Activated CD8-positive, alpha-beta T cell treated with anti-CD3 and anti-CD28 coated beads, Interleukin-2, amount 10 ng/mL, durations not matched to agents 7 days and 5 days (primary cell): Measurements from ENCODE around the gene CERS6. TPM values are rescaled to one million over a fixed set of nuclear protein-coding genes. Genes with fewer than 3 reads are reported as not detected.

Experiments used
- ATAC-seq: fragments of 150-1000 bp; cut with Tn5 transposase; one replicate; pipeline ENCODE4 v1.10.0; 2021; ENCODE audit warnings: moderate library complexity
- CTCF ChIA-PET: fragments of 350-600 bp; sonication (Branson Sonifier 250); formaldehyde crosslinking; loops from one replicate; lab custom pipeline; 2021; ENCODE audit warnings: antibody characterized with exemption; lab: Charles Lee
- POLR2A ChIA-PET: fragments of 350-600 bp; sonication (Branson Sonifier 250); formaldehyde crosslinking; loops from one replicate; lab custom pipeline; 2021; ENCODE audit warnings: antibody characterized with exemption; lab: Charles Lee
- DNase-seq: peaks from one replicate; pipeline ENCODE4 v3.0.0-alpha.2; 2020
- H3K27ac Mint-ChIP-seq: one replicate; pipeline ENCODE4 v1.8.0; 2021; ENCODE audit warnings: mild to moderate bottlenecking, mixed read lengths
- H3K27me3 Mint-ChIP-seq: one replicate; pipeline ENCODE4 v1.8.0; 2021; ENCODE audit warnings: low read depth, mixed read lengths
- H3K36me3 Mint-ChIP-seq: one replicate; pipeline ENCODE4 v1.8.0; 2021; ENCODE audit warnings: low read depth, mixed read lengths
- H3K4me1 Mint-ChIP-seq: one replicate; pipeline ENCODE4 v1.8.0; 2021; ENCODE audit warnings: low read depth, mixed read lengths
- H3K4me3 Mint-ChIP-seq: one replicate; pipeline ENCODE4 v1.8.0; 2021; ENCODE audit warnings: mild to moderate bottlenecking, mixed read lengths
- H3K9me3 Mint-ChIP-seq: one replicate; pipeline ENCODE4 v1.8.0; 2022; ENCODE audit warnings: mixed read lengths; ENCODE audit not compliant: insufficient read depth
- total RNA-seq, 2 experiments: library from RNA; stranded (reverse); gene quantifications; one replicate each; pipeline ENCODE4 v1.2.3, GENCODE V29; 2021

CERS6 gene
- total RNA-seq, 2 experiments from 2014 or later: 13.1 to 14.5 TPM

DNA sequence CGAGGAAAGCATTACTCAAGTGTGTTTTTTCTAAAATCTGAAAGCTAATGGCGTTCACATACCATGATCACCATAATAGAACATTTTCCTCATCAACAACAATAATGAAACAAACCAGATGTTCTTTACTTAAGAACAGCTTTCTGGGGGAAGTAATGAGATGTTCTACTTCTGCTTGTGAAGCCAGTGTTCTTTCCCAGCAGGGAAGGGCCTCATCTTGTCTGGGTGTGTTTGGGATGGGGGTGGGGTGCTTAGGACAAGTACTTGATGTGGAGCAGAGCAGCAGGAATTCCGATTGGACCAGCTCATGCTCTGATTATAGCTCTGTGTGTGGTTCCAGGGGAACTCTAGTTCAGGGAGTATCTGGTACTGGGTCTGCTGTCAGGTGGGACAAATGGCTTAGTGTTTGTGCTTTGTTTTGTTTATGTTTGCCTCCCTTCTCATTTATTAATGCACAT is 183.4 kb downstream of the CERS6 start:
- no peaks in the 10 kb centered on the region for H3K9me3 Mint-ChIP-seq
- no peak overlapping the region for H3K27ac Mint-ChIP-seq
- no peak overlapping the region for H3K4me3 Mint-ChIP-seq
- H3K27me3 Mint-ChIP-seq: no peaks in the 10 kb centered on the region
- POLR2A ChIA-PET: no interaction called here
- ATAC-seq: no peak
- CTCF ChIA-PET: no interaction called here
- DNase-seq: no peak
- H3K4me1 Mint-ChIP-seq: peaks cover 6% of the 10 kb centered on the region
- H3K36me3 Mint-ChIP-seq: peaks cover 5% of the 10 kb centered on the region

DNA sequence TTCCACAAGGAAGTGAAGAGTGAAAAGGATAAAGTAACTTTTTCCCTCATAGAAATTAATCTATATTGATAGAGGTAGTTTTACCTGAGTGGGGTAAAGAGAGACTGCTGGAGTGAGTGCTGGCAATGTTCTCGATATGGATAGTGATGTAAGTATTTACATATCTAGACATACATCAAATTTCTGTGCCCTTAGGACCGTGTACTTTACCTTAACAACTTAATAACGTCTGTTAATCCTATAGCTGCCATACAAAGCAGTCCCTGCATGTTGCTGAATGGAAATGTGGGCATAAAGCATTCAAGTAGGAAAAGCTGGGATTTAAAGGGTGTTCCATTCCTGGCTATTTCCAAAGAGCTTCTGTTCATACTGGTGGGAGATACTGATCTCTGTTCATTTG is 184.0 kb downstream of the CERS6 start:
- Mint-ChIP-seq H3K4me3 (no peak overlapping the region), H3K4me1 (peaks cover 6% of the 10 kb centered on the region), H3K27me3 (no peaks in the 10 kb centered on the region), H3K27ac (no peak overlapping the region), H3K9me3 (no peaks in the 10 kb centered on the region), H3K36me3 (peaks cover 5% of the 10 kb centered on the region)
- CTCF ChIA-PET: no interaction called here
- DNase-seq: no peak
- no peak for ATAC-seq
- POLR2A ChIA-PET: no interaction called here

- CTCF ChIA-PET: interaction anchor here (1.5 kb wide), 1 partner anchor 295 kb away, joined by 5 read pairs; no protein-coding TSS in a partner anchor
- POLR2A ChIA-PET: no interaction called here
- H3K36me3 Mint-ChIP-seq: peaks cover 8% of the 10 kb centered on the region
- peaks cover 6% of the 10 kb centered on the region for H3K4me1 Mint-ChIP-seq
- no peak for DNase-seq
- H3K4me3 Mint-ChIP-seq: no peak overlapping the region
- H3K27ac Mint-ChIP-seq: no peak overlapping the region
- H3K27me3 Mint-ChIP-seq: no peaks in the 10 kb centered on the region
- peaks cover 10% of the 10 kb centered on the region for H3K9me3 Mint-ChIP-seq
- ATAC-seq: no peak
These were observed 185.6 kb downstream of the CERS6 start for GRCh38 chr2:168641636-168642035.

- Mint-ChIP-seq H3K27me3 (no peaks in the 10 kb centered on the region), H3K9me3 (peaks cover 10% of the 10 kb centered on the region), H3K4me3 (no peak overlapping the region), H3K27ac (no peak overlapping the region), H3K36me3 (peaks cover 8% of the 10 kb centered on the region), H3K4me1 (peaks cover 6% of the 10 kb centered on the region)
- POLR2A ChIA-PET: no interaction called here
- ATAC-seq (no peak), DNase-seq (no peak)
- CTCF ChIA-PET: interaction anchor here (1.5 kb wide), 1 partner anchor 297 kb away, joined by 5 read pairs; no protein-coding TSS in a partner anchor
These were observed 186.8 kb downstream of the CERS6 start for GRCh38 chr2:168642873-168643272.

GRCh38 chr2:168643979-168644378 is 187.9 kb downstream of the CERS6 start:
- Mint-ChIP-seq H3K4me3 (no peak overlapping the region), H3K27ac (no peak overlapping the region), H3K27me3 (no peaks in the 10 kb centered on the region), H3K36me3 (peaks cover 8% of the 10 kb centered on the region), H3K4me1 (peaks cover 6% of the 10 kb centered on the region), H3K9me3 (peaks cover 10% of the 10 kb centered on the region)
- DNase-seq: no peak
- ChIA-PET POLR2A (no interaction called here), CTCF (no interaction called here)
- ATAC-seq: no peak

GRCh38 chr2:168645696-168646338 is 189.7 kb downstream of the CERS6 start:
- Mint-ChIP-seq H3K27me3 (no peaks in the 10 kb centered on the region), H3K4me1 (peaks cover 6% of the 10 kb centered on the region), H3K9me3 (peaks cover 10% of the 10 kb centered on the region), H3K4me3 (no peak overlapping the region), H3K27ac (no peak overlapping the region), H3K36me3 (peaks cover 8% of the 10 kb centered on the region)
- ATAC-seq: no peak
- ChIA-PET POLR2A (no interaction called here), CTCF (no interaction called here)
- DNase-seq: no peak

- no peak for DNase-seq
- H3K4me1 Mint-ChIP-seq: peaks cover 4% of the 10 kb centered on the region
- H3K27me3 Mint-ChIP-seq: no peaks in the 10 kb centered on the region
- no peak overlapping the region for H3K4me3 Mint-ChIP-seq
- ChIA-PET CTCF (interaction anchor here (0.6 to 0.9 kb wide), 2 partner anchors 71 to 381 kb away, joined by 3 read pairs; no protein-coding TSS in a partner anchor), POLR2A (no interaction called here)
- peaks cover 4% of the 10 kb centered on the region for H3K36me3 Mint-ChIP-seq
- H3K27ac Mint-ChIP-seq: no peak overlapping the region
- ATAC-seq: no peak
- H3K9me3 Mint-ChIP-seq: peaks cover 10% of the 10 kb centered on the region
These were observed 193.0 kb downstream of the CERS6 start for GRCh38 chr2:168649105-168649504.

DNA sequence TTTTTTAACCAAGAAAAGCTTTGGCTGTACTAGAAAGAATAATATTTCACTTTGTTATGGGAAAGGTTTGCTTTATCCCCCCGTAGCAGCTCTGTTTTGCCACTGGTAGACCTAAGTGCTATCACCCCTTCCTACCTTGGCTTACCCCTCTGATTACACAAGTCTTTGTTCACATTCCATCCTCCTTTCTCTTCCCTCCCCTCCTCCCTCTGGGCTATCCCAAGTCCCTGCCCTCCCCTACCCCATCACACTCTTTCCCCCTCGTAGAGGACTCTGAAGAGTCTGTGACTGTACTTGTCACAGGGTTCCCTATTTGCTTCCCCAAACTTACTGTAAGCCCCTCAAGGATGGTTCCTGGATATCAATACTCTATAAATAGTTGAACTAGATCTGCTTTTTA is 193.5 kb downstream of the CERS6 start:
- H3K4me1 Mint-ChIP-seq: no peaks in the 10 kb centered on the region
- CTCF ChIA-PET: interaction anchor here (0.6 to 0.9 kb wide), 2 partner anchors 71 to 382 kb away, joined by 3 read pairs; no protein-coding TSS in a partner anchor
- DNase-seq: no peak

DNA sequence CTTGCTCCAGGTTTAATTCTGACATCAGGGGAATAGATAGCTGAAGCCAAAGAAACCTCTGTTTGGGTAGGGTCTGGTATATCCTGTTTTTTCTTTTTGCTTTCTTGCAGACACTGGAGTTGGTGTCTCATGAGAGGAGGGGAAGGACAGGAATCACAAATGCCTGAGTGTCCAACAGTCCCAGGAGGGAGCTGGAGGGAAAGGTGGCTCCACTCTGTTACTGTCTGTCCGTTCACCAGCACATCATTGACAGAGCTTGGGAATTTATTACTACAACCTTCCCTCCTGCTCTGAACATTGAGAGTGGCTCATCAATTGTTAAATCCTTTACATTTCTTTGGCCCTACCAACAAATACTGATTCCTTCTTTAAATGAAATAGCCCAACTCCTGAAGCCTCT is 194.1 kb downstream of the CERS6 start:
- CTCF ChIA-PET: no interaction called here
- Mint-ChIP-seq H3K4me3 (no peak overlapping the region), H3K36me3 (peaks cover 3% of the 10 kb centered on the region), H3K9me3 (peaks cover 10% of the 10 kb centered on the region), H3K27ac (no peak overlapping the region), H3K27me3 (no peaks in the 10 kb centered on the region), H3K4me1 (no peaks in the 10 kb centered on the region)
- POLR2A ChIA-PET: no interaction called here
- no peak for ATAC-seq
- no peak for DNase-seq

More for the DNA sequence above, 193.5 kb downstream of the CERS6 start:
- Mint-ChIP-seq H3K27ac (no peak overlapping the region), H3K4me3 (no peak overlapping the region), H3K27me3 (no peaks in the 10 kb centered on the region), H3K9me3 (peaks cover 10% of the 10 kb centered on the region), H3K36me3 (peaks cover 3% of the 10 kb centered on the region)
- no peak for ATAC-seq
- POLR2A ChIA-PET: no interaction called here

GRCh38 chr2:168650781-168651180 is 194.7 kb downstream of the CERS6 start:
- no peak for DNase-seq
- H3K4me3 Mint-ChIP-seq: no peak overlapping the region
- no peaks in the 10 kb centered on the region for H3K4me1 Mint-ChIP-seq
- ChIA-PET POLR2A (no interaction called here), CTCF (no interaction called here)
- no peaks in the 10 kb centered on the region for H3K27me3 Mint-ChIP-seq
- peaks cover 8% of the 10 kb centered on the region for H3K9me3 Mint-ChIP-seq
- no peak overlapping the region for H3K27ac Mint-ChIP-seq
- no peak for ATAC-seq
- peaks cover 4% of the 10 kb centered on the region for H3K36me3 Mint-ChIP-seq

DNA sequence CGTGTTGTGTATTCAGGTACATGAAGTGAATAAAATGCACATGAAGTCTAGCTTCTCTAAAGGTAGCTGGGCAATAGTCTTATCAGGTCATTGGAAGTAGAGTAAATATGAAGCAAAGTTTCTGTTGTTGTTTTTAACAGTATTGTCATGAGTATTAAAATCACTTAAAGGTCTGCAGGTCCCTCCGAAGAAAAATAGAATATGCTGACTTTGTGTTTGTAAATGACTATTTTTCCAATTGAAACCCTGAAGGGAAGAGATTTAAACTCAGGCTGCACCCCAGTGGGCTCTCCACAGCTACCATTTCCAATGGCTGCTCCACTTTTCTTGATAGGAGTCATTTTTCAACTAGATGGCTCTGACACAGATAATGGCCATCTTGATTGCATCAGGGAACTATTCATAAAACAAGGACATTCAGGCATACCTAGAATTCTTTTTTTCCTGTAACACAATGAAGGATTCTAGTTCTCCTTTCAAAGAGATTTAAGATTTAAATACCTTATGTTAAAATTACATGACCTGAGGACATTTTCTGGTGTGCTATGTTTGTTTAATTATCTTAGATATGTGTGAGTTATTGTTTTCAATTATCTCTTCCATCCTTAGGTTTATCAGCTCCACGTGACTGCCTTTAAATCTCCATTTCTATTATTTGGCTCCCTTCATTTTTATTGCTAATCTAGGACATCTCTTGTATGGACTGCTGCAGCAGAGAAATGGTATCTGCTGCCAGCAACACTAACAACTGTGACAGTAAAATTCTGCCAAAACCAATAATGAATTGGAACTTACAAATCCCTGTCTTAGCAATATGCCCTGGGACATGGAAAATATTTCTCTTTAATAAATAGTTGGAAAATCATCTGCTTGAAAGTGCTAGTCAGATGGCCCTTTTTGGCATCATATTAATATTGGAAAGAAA is 197.2 kb downstream of the CERS6 start:
- POLR2A ChIA-PET: no interaction called here

DNA sequence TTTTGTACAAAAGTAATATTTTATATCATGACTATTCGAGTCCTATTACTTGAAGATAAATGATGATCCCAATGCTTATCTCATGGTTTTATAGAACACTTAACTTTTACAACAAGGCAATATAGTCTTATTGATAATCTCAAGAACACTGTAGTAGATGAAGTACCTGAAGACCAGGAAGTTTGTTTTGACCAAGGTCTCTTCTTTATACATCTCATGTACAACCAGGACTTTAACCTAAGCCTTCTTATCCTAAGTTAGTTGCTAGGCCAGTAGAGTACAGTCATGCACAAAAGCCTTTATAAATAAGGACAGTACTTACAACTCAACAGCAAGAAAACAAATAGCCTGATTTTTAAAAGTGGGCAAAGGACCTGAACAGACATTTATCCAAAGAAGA is 198.6 kb downstream of the CERS6 start:
- ATAC-seq: no peak
- ChIA-PET CTCF (no interaction called here), POLR2A (no interaction called here)
- Mint-ChIP-seq H3K27ac (no peak overlapping the region), H3K27me3 (no peaks in the 10 kb centered on the region), H3K4me1 (no peaks in the 10 kb centered on the region), H3K9me3 (no peaks in the 10 kb centered on the region), H3K36me3 (peaks cover 5% of the 10 kb centered on the region), H3K4me3 (no peak overlapping the region)
- DNase-seq: no peak

More for the DNA sequence above, 197.2 kb downstream of the CERS6 start:
- Mint-ChIP-seq H3K27me3 (no peaks in the 10 kb centered on the region), H3K4me1 (no peaks in the 10 kb centered on the region), H3K4me3 (no peak overlapping the region), H3K27ac (no peak overlapping the region), H3K36me3 (peaks cover 5% of the 10 kb centered on the region), H3K9me3 (no peaks in the 10 kb centered on the region)
- DNase-seq (no peak), ATAC-seq (no peak)
- CTCF ChIA-PET: interaction anchor here (0.8 kb wide), 1 partner anchor 15 kb away, joined by 3 read pairs; no protein-coding TSS in a partner anchor
